Neutrophil (primary cell): ENCODE results near the gene WDR87.

Experiments
- H3K27ac ChIP-seq: fragments of 200-600 bp; sonication (generic); 2 replicates; pipeline ENCODE4 v1.5.1; 2016; ENCODE audit warnings: mild to moderate bottlenecking, moderate library complexity
- H3K27me3 ChIP-seq: fragments of 200-600 bp; sonication (generic); 2 replicates; pipeline ENCODE4 v1.6.0; 2016; ENCODE audit warnings: mild to moderate bottlenecking
- H3K36me3 ChIP-seq: fragments of 200-600 bp; sonication (generic); 2 replicates; pipeline ENCODE4 v1.5.1; 2017
- H3K4me1 ChIP-seq, 2 experiments: fragments of 200-600 bp in 1 of 2; sonication (generic) in 1 of 2; 1 replicate in 1 of 2; 2 replicates in 1 of 2; pipeline versions ENCODE4 v1.5.1 to v1.6.1; 2013 to 2016; ENCODE audit warnings: low read depth in 1 of 2, low read length in 1 of 2, mild to moderate bottlenecking in 1 of 2, moderate library complexity in 1 of 2; ENCODE audit not compliant: control insufficient read depth in 1 of 2, insufficient read depth in 1 of 2
- H3K4me3 ChIP-seq, 2 experiments: fragments of 200-600 bp in 1 of 2; sonication (generic) in 1 of 2; 1 replicate in 1 of 2; 2 replicates in 1 of 2; pipeline ENCODE4 v1.5.1; 2013 to 2016; ENCODE audit warnings: low read depth in 1 of 2, low read length in 1 of 2, mild to moderate bottlenecking in 1 of 2, moderate library complexity in 1 of 2
- H3K9me3 ChIP-seq: fragments of 200-600 bp; sonication (generic); 2 replicates; pipeline ENCODE4 v1.5.1; 2016
- TF ChIP-seq, protein P1 (sequence below): fragments of 200-600 bp; sonication (generic); IDR thresholded peaks from 2 replicates; pipeline ENCODE4 v1.5.1; 2016; ENCODE audit warnings: antibody characterized with exemption

WDR87 gene

DNA sequence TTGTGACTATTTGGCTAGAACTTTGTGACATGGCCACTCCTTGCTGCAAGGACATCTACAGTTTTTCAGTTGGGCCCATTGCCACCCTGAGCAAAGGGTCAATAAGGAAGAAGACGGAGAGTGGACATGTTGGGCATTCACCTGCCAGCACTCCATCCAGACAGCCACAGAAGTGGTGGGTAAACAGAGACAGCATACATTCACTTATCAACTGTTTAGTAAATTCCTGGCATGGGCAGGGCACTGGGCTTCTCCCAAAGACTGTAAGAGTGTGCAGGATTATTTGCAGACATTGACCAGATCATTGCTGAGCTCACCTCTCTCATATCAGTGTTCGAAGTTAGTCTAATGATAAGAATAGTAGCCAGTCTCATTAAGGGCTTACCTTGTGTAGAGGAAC, 29.8 kb upstream of the WDR87 start:
- Histone ChIP-seq H3K27me3 (no peaks in the 10 kb centered on the region), H3K27ac (no peak overlapping the region), H3K36me3 (no peaks in the 10 kb centered on the region), H3K4me3 (no peak overlapping the region), H3K4me1 (peaks cover 19% of the 10 kb centered on the region in 2 experiments), H3K9me3 (no peaks in the 10 kb centered on the region)
- TF ChIP-seq, protein P1, sequence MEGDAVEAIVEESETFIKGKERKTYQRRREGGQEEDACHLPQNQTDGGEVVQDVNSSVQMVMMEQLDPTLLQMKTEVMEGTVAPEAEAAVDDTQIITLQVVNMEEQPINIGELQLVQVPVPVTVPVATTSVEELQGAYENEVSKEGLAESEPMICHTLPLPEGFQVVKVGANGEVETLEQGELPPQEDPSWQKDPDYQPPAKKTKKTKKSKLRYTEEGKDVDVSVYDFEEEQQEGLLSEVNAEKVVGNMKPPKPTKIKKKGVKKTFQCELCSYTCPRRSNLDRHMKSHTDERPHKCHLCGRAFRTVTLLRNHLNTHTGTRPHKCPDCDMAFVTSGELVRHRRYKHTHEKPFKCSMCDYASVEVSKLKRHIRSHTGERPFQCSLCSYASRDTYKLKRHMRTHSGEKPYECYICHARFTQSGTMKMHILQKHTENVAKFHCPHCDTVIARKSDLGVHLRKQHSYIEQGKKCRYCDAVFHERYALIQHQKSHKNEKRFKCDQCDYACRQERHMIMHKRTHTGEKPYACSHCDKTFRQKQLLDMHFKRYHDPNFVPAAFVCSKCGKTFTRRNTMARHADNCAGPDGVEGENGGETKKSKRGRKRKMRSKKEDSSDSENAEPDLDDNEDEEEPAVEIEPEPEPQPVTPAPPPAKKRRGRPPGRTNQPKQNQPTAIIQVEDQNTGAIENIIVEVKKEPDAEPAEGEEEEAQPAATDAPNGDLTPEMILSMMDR = no peak

DNA sequence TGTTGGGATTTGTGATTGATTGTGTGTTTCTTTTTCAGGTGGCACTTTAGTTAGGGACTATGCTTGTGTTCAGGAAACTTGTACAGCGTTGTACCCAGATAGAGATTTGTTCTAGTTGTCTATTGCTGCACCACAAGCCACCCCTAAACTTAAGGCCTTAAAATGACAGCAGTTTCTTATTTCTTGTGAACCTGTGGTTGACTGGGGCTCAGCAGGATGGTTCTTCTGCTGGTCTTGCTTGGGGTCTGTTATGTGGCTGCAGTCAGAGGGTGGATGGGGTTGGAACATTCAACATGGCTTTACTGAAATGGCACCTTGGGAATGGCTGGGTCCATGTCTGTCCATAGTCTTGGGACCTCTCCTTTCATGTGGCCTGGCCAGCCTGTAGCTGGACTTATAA, 28.9 kb upstream of the WDR87 start:
- no peak overlapping the region for H3K27ac ChIP-seq
- TF ChIP-seq, protein P1 = no peak
- peaks cover 19% of the 10 kb centered on the region in 2 experiments for H3K4me1 ChIP-seq
- no peaks in the 10 kb centered on the region for H3K36me3 ChIP-seq
- H3K4me3 ChIP-seq = no peak overlapping the region
- no peaks in the 10 kb centered on the region for H3K27me3 ChIP-seq
- no peaks in the 10 kb centered on the region for H3K9me3 ChIP-seq

DNA sequence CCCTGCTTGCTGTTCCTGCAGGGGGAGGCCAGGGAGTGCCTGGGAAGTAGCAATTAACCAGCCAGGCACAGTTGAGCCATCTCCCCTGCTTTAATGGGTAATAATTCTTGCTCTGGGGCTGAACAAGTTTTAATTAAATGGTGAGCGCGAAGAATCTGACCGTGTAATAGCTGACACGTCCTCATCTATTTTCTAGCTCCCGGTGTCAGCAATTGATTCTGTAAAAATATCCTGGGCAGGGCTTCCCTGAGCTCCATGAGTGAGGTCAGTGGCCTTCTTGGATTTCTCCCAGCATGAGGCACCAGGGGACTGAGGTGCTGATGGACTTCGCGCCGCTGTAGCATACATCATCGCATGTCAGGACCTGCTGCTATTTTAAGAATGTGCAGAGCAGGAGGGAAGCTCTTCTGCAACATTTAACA, 27.6 kb upstream of the WDR87 start:
- Histone ChIP-seq H3K27me3 (no peaks in the 10 kb centered on the region), H3K36me3 (no peaks in the 10 kb centered on the region), H3K27ac (no peak overlapping the region), H3K4me1 (peaks cover 27% of the 10 kb centered on the region in 2 experiments), H3K9me3 (no peaks in the 10 kb centered on the region), H3K4me3 (no peak overlapping the region)
- TF ChIP-seq, protein P1 = no peak

DNA sequence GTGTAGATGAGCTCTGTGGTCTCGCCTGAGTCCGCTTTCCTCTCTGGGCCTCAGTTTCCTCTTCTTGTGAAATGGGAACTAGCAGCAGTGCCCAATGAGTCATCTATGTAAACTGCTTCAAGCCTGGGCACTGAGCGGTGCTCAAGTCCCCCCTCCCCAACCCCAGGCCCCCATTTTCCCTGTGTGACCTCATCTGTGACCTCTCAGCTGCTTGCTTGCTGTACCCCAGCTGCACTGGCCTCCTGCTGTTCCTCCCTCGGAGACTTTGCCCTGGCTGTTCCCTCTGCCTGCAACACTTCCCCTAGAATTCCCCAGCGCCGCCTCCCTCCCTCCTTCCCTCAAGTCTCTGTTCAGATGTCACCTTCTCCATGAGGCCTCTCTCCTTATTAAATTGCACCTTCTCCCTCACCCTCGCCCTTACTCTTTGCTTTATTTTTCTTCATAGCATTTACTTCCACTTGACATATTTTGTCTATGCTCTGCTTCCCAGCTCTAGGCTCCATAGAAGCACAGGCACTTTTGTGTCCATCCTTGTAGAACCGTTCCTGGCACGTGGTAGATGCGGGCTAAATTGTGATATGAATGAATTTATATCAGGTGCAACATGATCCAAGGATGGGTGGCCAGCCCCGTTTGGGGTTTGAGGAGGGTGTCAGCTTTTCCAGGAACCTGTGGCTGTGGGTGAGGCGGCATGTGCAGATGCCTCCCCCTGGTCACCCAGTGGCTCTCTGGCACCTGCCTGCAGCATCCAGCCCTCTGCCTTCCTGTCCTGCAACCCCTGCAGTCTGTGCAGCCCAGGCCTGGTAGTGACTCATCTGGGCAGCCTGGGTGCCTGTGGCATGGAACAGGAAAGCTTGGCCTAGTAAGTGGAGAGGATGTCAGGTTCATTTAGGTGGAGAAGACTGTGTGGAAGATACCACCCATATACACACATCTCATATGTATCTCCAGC, 26.9 kb upstream of the WDR87 start:
- TF ChIP-seq, protein P1 = no peak
- peak overlapping the region in 1 of 2 experiments; percentile 48 for H3K4me3 ChIP-seq
- no peaks in the 10 kb centered on the region for H3K36me3 ChIP-seq

DNA sequence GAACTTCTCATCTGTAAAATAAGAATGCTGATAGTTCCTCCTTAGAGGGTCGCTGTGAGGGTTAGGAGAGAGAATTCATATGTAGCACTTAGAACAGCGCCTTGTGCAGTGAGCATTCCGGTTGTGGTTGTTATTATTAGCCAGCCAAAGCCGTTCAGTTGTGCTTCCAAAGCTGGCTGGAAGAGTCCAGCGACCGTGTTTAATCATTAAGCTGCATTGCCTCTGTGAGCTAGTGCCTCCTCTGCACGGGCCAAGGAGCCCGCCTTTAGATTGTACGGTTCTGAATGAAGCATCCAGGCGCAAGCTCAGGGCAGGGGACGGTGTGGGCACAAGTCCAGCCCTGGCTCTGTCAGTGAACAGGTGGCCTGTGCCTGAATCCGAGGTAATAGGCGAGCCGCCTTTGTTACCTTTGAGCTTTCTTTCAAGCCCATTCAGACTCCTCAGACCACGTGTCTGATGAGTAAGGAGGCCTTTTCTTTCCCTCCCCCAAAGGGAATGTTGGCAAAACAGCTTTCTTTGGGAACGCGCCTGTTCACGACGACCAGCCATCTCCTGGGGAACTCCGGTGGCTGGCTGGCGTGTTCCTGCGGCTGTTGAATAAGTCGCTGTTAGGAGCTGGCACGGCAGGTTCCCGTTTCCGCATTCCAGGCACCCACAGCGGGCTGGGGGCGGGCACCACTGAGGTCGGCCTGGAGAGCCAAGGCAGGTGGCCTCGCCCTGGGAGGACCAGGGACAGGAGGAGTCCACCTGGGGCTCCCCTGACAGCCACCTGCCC, 25.7 kb upstream of the WDR87 start:
- Histone ChIP-seq H3K36me3 (no peaks in the 10 kb centered on the region), H3K27me3 (no peaks in the 10 kb centered on the region), H3K27ac (peak overlapping the region; percentile 37), H3K4me3 (peak overlapping the region; percentile 39 to 48), H3K4me1 (peaks cover 46% of the 10 kb centered on the region in 2 experiments), H3K9me3 (no peaks in the 10 kb centered on the region)
- TF ChIP-seq, protein P1 = no peak

More for the DNA sequence above, 26.9 kb upstream of the WDR87 start:
- no peak overlapping the region for H3K27ac ChIP-seq
- no peaks in the 10 kb centered on the region for H3K9me3 ChIP-seq
- no peaks in the 10 kb centered on the region for H3K27me3 ChIP-seq
- peaks cover 34% of the 10 kb centered on the region in 2 experiments for H3K4me1 ChIP-seq
